KMS-11 (cell line): ENCODE results near the gene ZNF649.

ENCODE experiments used
- H2AFZ ChIP-seq: fragments of 200-600 bp; sonication (generic); 2 replicates; pipeline ENCODE4 v1.6.1; 2016; ENCODE audit warnings: antibody characterized with exemption, mixed run types, low read depth
- H3K27ac ChIP-seq: fragments of 200-600 bp; sonication (generic); 2 replicates; pipeline ENCODE4 v1.6.1; 2016; ENCODE audit warnings: mild to moderate bottlenecking, mixed run types
- H3K27me3 ChIP-seq: fragments of 200-600 bp; sonication (generic); 2 replicates; pipeline ENCODE4 v1.6.1; 2017; ENCODE audit warnings: mild to moderate bottlenecking, low read depth, mixed run types, moderate library complexity; ENCODE audit not compliant: insufficient read depth
- H3K36me3 ChIP-seq: fragments of 200-600 bp; sonication (generic); 2 replicates; pipeline ENCODE4 v1.6.1; 2017; ENCODE audit warnings: mild to moderate bottlenecking, mixed run types; ENCODE audit not compliant: insufficient read depth
- H3K4me1 ChIP-seq: fragments of 200-600 bp; sonication (generic); 2 replicates; pipeline ENCODE4 v1.6.1; 2016; ENCODE audit warnings: mild to moderate bottlenecking, low read depth, mixed run types; ENCODE audit not compliant: poor library complexity, severe bottlenecking
- H3K4me2 ChIP-seq: fragments of 200-600 bp; sonication (generic); 2 replicates; pipeline ENCODE4 v1.7.0; 2016; ENCODE audit warnings: mild to moderate bottlenecking, mixed run types
- H3K4me3 ChIP-seq: fragments of 200-600 bp; sonication (generic); IDR thresholded peaks from 2 replicates; pipeline ENCODE4 v1.6.1; 2017; ENCODE audit warnings: low read depth, low read length, mixed read lengths; ENCODE audit not compliant: insufficient read depth
- H3K79me2 ChIP-seq: fragments of 200-600 bp; sonication (generic); 2 replicates; pipeline ENCODE4 v1.6.1; 2016; ENCODE audit warnings: low read depth, mixed run types; ENCODE audit not compliant: insufficient read depth
- H3K9ac ChIP-seq: fragments of 200-600 bp; sonication (generic); 2 replicates; pipeline ENCODE4 v1.6.1; 2016; ENCODE audit warnings: mild to moderate bottlenecking, mixed run types
- H4K20me1 ChIP-seq: fragments of 200-600 bp; sonication (generic); 2 replicates; pipeline ENCODE4 v1.6.1; 2016; ENCODE audit warnings: mild to moderate bottlenecking, mixed run types; ENCODE audit not compliant: insufficient read depth
- CTCF ChIP-seq: fragments of 200-600 bp; sonication (generic); conservative IDR thresholded peaks from 2 replicates; pipeline ENCODE4 v1.6.1; 2017; ENCODE audit warnings: low read depth, mild to moderate bottlenecking, antibody characterized with exemption, low read length, moderate library complexity, mixed read lengths

The ZNF649 gene

GRCh38 chr19:51873097-51873496, 31.7 kb downstream of the ZNF649 start:
- no peak overlapping the region for H2AFZ ChIP-seq
- H3K4me2 ChIP-seq: no peak overlapping the region
- H3K27ac ChIP-seq: no peak overlapping the region
- no peaks in the 10 kb centered on the region for H4K20me1 ChIP-seq
- H3K9ac ChIP-seq: no peak overlapping the region
- H3K79me2 ChIP-seq: no peaks in the 10 kb centered on the region
- no peak overlapping the region for H3K4me3 ChIP-seq
- TF ChIP-seq CTCF: no peak
- H3K27me3 ChIP-seq: no peaks in the 10 kb centered on the region
- H3K4me1 ChIP-seq: no peaks in the 10 kb centered on the region
- no peaks in the 10 kb centered on the region for H3K36me3 ChIP-seq

GRCh38 chr19:51861870-51862622, 42.8 kb downstream of the ZNF649 start:
- no peak overlapping the region for H3K4me3 ChIP-seq
- no peaks in the 10 kb centered on the region for H3K79me2 ChIP-seq
- no peaks in the 10 kb centered on the region for H3K4me1 ChIP-seq
- H3K27me3 ChIP-seq: no peaks in the 10 kb centered on the region; the same call in 1 of the 2 replicates
- H3K9ac ChIP-seq: no peak overlapping the region
- TF ChIP-seq CTCF: no peak
- no peak overlapping the region for H3K4me2 ChIP-seq
- H3K36me3 ChIP-seq: no peaks in the 10 kb centered on the region
- no peak overlapping the region for H3K27ac ChIP-seq
- no peak overlapping the region for H2AFZ ChIP-seq
- H4K20me1 ChIP-seq: no peaks in the 10 kb centered on the region
